H9 (cell line): ENCODE measurements around the gene SULT1C3. TPM values are rescaled to one million over a fixed set of nuclear protein-coding genes. Genes with fewer than 3 reads are reported as not detected.

Source experiments
- DNase-seq: peaks from one replicate; pipeline ENCODE4 v3.0.0-alpha.2; 2017
- H2AFZ ChIP-seq: one replicate; pipeline ENCODE4 v1.6.1; 2013; ENCODE audit warnings: mild to moderate bottlenecking, low read length, control low read depth, moderate library complexity
- H2AK5ac ChIP-seq: 2 replicates; pipeline ENCODE4 v1.6.1; 2013; ENCODE audit warnings: low read length, control low read depth, mixed read lengths; ENCODE audit not compliant: insufficient read length
- H2BK120ac ChIP-seq: one replicate; pipeline ENCODE4 v1.6.1; 2013; ENCODE audit warnings: low read depth, mild to moderate bottlenecking, low read length, control low read depth, inconsistent platforms; ENCODE audit not compliant: poor library complexity, severe bottlenecking
- H2BK12ac ChIP-seq: 2 replicates; pipeline ENCODE4 v1.6.1; 2013; ENCODE audit warnings: low read length, control low read depth, mixed read lengths, low read depth; ENCODE audit not compliant: insufficient read length
- H2BK15ac ChIP-seq: 2 replicates; pipeline ENCODE4 v1.6.1; 2013; ENCODE audit warnings: low read depth, low read length, control low read depth
- H2BK20ac ChIP-seq: one replicate; pipeline ENCODE4 v1.6.1; 2013; ENCODE audit warnings: low read depth, mild to moderate bottlenecking, low read length, control low read depth, inconsistent platforms; ENCODE audit not compliant: poor library complexity, severe bottlenecking
- H2BK5ac ChIP-seq: 2 replicates; pipeline ENCODE4 v1.6.1; 2013; ENCODE audit warnings: low read length, control low read depth, mixed read lengths; ENCODE audit not compliant: insufficient read length
- H3K14ac ChIP-seq: 2 replicates; pipeline ENCODE4 v1.6.1; 2013; ENCODE audit warnings: low read length, control low read depth; ENCODE audit not compliant: insufficient read depth
- H3K18ac ChIP-seq: 2 replicates; pipeline ENCODE4 v1.6.1; 2013; ENCODE audit warnings: low read depth, mild to moderate bottlenecking, mixed read lengths, low read length, control low read depth; ENCODE audit not compliant: insufficient read length
- H3K23ac ChIP-seq: 2 replicates; pipeline ENCODE4 v1.6.1; 2013; ENCODE audit warnings: low read length, control low read depth, mixed read lengths, low read depth; ENCODE audit not compliant: insufficient read length
- H3K23me2 ChIP-seq: 2 replicates; pipeline ENCODE4 v1.6.1; 2013; ENCODE audit warnings: low read depth, mild to moderate bottlenecking, mixed read lengths, low read length, control low read depth; ENCODE audit not compliant: insufficient read length, poor library complexity, severe bottlenecking
- H3K27ac ChIP-seq: 2 replicates; pipeline ENCODE4 v1.5.1; 2013; ENCODE audit warnings: low read length, control low read depth, mixed read lengths, low read depth; ENCODE audit not compliant: insufficient read length
- H3K27me3 ChIP-seq: 2 replicates; pipeline ENCODE4 v1.6.1; 2013; ENCODE audit warnings: low read length, control low read depth, inconsistent platforms; ENCODE audit not compliant: insufficient read depth
- H3K4ac ChIP-seq: 2 replicates; pipeline ENCODE4 v1.6.1; 2013; ENCODE audit warnings: low read depth, mild to moderate bottlenecking, control low read depth, inconsistent platforms, low read length, moderate library complexity
- H3K4me1 ChIP-seq: 2 replicates; pipeline ENCODE4 v1.6.1; 2013; ENCODE audit warnings: low read length, control low read depth, inconsistent platforms; ENCODE audit not compliant: insufficient read depth
- H3K4me2 ChIP-seq: 2 replicates; pipeline ENCODE4 v1.6.1; 2013; ENCODE audit warnings: low read length, control low read depth, mixed read lengths; ENCODE audit not compliant: insufficient read length, insufficient read depth
- H3K56ac ChIP-seq: 2 replicates; pipeline ENCODE4 v1.6.1; 2013; ENCODE audit warnings: low read depth, mild to moderate bottlenecking, mixed read lengths, low read length, control low read depth; ENCODE audit not compliant: insufficient read length
- H3K79me1 ChIP-seq: 2 replicates; pipeline ENCODE4 v1.6.1; 2013; ENCODE audit warnings: low read depth, mild to moderate bottlenecking, moderate library complexity, low read length, control low read depth, inconsistent platforms; ENCODE audit not compliant: insufficient read depth, poor library complexity, severe bottlenecking
- H3K79me2 ChIP-seq: 2 replicates; pipeline ENCODE4 v1.6.1; 2013; ENCODE audit warnings: low read length, control low read depth, inconsistent platforms; ENCODE audit not compliant: insufficient read depth
- H3K9ac ChIP-seq: 2 replicates; pipeline ENCODE4 v1.6.1; 2013; ENCODE audit warnings: low read length, control low read depth, mixed read lengths; ENCODE audit not compliant: insufficient read length; ENCODE audit errors: extremely low read depth
- H3K9me3 ChIP-seq: one replicate; pipeline ENCODE4 v1.6.1; 2013; ENCODE audit warnings: low read depth, low read length, inconsistent platforms; ENCODE audit not compliant: control insufficient read depth
- H3T11ph ChIP-seq: one replicate; pipeline ENCODE4 v1.6.1; 2013; ENCODE audit warnings: mild to moderate bottlenecking, low read length, control low read depth, inconsistent platforms
- H4K20me1 ChIP-seq: one replicate; pipeline ENCODE4 v1.6.1; 2013; ENCODE audit not compliant: control insufficient read depth, insufficient read length, insufficient read depth
- H4K5ac ChIP-seq: 2 replicates; pipeline ENCODE4 v1.6.1; 2013; ENCODE audit warnings: low read depth, mild to moderate bottlenecking, mixed read lengths, low read length, control low read depth; ENCODE audit not compliant: insufficient read length
- H4K8ac ChIP-seq: replicated peaks from 2 replicates; pipeline ENCODE4 v1.6.1; 2013; ENCODE audit warnings: low read length, control low read depth, mixed read lengths, low read depth; ENCODE audit not compliant: insufficient read length
- H4K91ac ChIP-seq: 2 replicates; pipeline ENCODE4 v1.6.1; 2013; ENCODE audit warnings: low read depth, mild to moderate bottlenecking, moderate library complexity, mixed read lengths, low read length, control low read depth; ENCODE audit not compliant: insufficient read length
- H3K27ac Mint-ChIP-seq, 3 experiments: 2 replicates in 2 of 3; 3 replicates in 1 of 3; pipeline ENCODE4 v1.8.0; 2020 to 2021; ENCODE audit warnings: mixed read lengths in 3 of 3, mild to moderate bottlenecking in 1 of 3, moderate library complexity in 1 of 3
- H3K27me3 Mint-ChIP-seq: 2 replicates; pipeline ENCODE4 v1.8.0; 2021; ENCODE audit warnings: low read depth, mild to moderate bottlenecking, moderate library complexity, mixed read lengths
- H3K36me3 Mint-ChIP-seq, 3 experiments: 2 replicates in 2 of 3; 3 replicates in 1 of 3; pipeline ENCODE4 v1.8.0; 2020 to 2021; ENCODE audit warnings: low read depth in 3 of 3, mixed read lengths in 3 of 3; ENCODE audit not compliant: insufficient read depth in 1 of 3
- H3K4me1 Mint-ChIP-seq, 2 experiments: 2 replicates each; pipeline ENCODE4 v1.8.0; 2020; ENCODE audit warnings: mixed read lengths in 2 of 2
- H3K4me3 Mint-ChIP-seq, 2 experiments: 2 replicates in 1 of 2; 3 replicates in 1 of 2; pipeline ENCODE4 v1.8.0; 2020 to 2021; ENCODE audit warnings: mild to moderate bottlenecking in 2 of 2, mixed read lengths in 2 of 2, moderate library complexity in 1 of 2
- H3K9me3 Mint-ChIP-seq, 2 experiments: 2 replicates in 1 of 2; 3 replicates in 1 of 2; pipeline ENCODE4 v1.8.0; 2020; ENCODE audit warnings: mild to moderate bottlenecking in 2 of 2, mixed read lengths in 2 of 2, moderate library complexity in 1 of 2
- WGBS: extraction: QIAGEN DNeasy Blood & Tissue Kit; methylation state at CpG from one replicate; pipeline ENCODE4 v1.1.7; 2013; ENCODE audit warnings: missing lambda C conversion rate, low lambda C conversion rate, mixed read lengths; ENCODE audit not compliant: insufficient read length; ENCODE audit errors: extremely low coverage; 5-methylcytosine and 5-hydroxymethylcytosine counted together
- total RNA-seq: library from RNA; stranded (reverse); gene quantifications from 2 replicates; pipeline ENCODE4 v1.2.1, GENCODE V29; 2021
- TF ChIP-seq, protein P1 (sequence below): fragments of 200-600 bp; sonication (generic); conservative IDR thresholded peaks from 3 replicates; pipeline ENCODE4 v1.8.0; 2021; ENCODE audit warnings: antibody characterized with exemption, mild to moderate bottlenecking

The SULT1C3 gene
- total RNA-seq, 1 experiment from 2014 or later: not detected

DNA sequence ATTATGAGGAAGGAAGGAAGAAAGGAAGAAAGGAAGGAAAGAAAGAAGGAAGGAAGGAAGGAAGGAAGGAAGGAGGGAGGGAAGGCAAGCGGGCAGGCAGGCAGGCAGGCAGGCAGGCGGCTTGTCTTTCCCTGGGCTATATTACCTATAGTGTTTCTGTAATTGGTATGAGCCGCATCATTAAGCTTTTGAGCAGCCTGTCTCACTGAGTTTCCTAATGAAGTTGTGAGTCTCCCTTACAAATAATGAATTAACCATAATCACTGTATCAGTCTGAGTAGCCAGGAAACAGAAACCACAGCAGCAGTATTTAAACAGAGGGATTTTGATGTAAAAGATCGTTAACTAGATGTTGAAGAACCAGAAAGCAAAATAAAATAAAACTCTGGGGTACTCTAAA lies 11.8 kb upstream of the SULT1C3 start:
- no peak overlapping the region for H2BK5ac ChIP-seq

More for the DNA sequence above, 11.8 kb upstream of the SULT1C3 start:
- Mint-ChIP-seq H3K27me3 (peaks cover 2% of the 10 kb centered on the region; the same call in 1 of the 2 replicates), H3K4me3 (no peak overlapping the region), H3K27ac (no peak overlapping the region), H3K9me3 (peaks cover 29 to 33% of the 10 kb centered on the region in 2 experiments), H3K4me1 (no peaks in the 10 kb centered on the region), H3K36me3 (peaks cover 7 to 14% (median 11%) of the 10 kb centered on the region in 3 experiments)
- H3K18ac ChIP-seq: no peak overlapping the region
- H3K9me3 ChIP-seq: peaks cover 12% of the 10 kb centered on the region
- no peak overlapping the region for H2BK12ac ChIP-seq
- H3K23me2 ChIP-seq: no peaks in the 10 kb centered on the region
- no peak overlapping the region for H3K23ac ChIP-seq
- no peak overlapping the region for H2BK120ac ChIP-seq
- no peaks in the 10 kb centered on the region for H3K79me1 ChIP-seq
- H2AFZ ChIP-seq: no peak overlapping the region
- H3T11ph ChIP-seq: no peak overlapping the region
- H3K14ac ChIP-seq: no peak overlapping the region
- no CpG with 5 or more reads among the region's 4 CpGs for WGBS
- no peaks in the 10 kb centered on the region for H3K4me1 ChIP-seq
- no peak overlapping the region for H3K9ac ChIP-seq
- no peak overlapping the region for H3K27ac ChIP-seq
- no peak overlapping the region for H2BK15ac ChIP-seq
- TF ChIP-seq, protein P1, sequence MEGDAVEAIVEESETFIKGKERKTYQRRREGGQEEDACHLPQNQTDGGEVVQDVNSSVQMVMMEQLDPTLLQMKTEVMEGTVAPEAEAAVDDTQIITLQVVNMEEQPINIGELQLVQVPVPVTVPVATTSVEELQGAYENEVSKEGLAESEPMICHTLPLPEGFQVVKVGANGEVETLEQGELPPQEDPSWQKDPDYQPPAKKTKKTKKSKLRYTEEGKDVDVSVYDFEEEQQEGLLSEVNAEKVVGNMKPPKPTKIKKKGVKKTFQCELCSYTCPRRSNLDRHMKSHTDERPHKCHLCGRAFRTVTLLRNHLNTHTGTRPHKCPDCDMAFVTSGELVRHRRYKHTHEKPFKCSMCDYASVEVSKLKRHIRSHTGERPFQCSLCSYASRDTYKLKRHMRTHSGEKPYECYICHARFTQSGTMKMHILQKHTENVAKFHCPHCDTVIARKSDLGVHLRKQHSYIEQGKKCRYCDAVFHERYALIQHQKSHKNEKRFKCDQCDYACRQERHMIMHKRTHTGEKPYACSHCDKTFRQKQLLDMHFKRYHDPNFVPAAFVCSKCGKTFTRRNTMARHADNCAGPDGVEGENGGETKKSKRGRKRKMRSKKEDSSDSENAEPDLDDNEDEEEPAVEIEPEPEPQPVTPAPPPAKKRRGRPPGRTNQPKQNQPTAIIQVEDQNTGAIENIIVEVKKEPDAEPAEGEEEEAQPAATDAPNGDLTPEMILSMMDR: no peak
- H2AK5ac ChIP-seq: no peak overlapping the region
- no peak for DNase-seq
- H3K27me3 ChIP-seq: no peaks in the 10 kb centered on the region
- no peak overlapping the region for H2BK20ac ChIP-seq
- no peak overlapping the region for H3K4ac ChIP-seq
- no peak overlapping the region for H3K56ac ChIP-seq
- no peak overlapping the region for H3K4me2 ChIP-seq
- no peak overlapping the region for H4K8ac ChIP-seq
- H4K5ac ChIP-seq: no peak overlapping the region
- H3K79me2 ChIP-seq: no peaks in the 10 kb centered on the region
- H4K91ac ChIP-seq: no peak overlapping the region
- no peaks in the 10 kb centered on the region for H4K20me1 ChIP-seq
